A549 (cell line): Measurements from ENCODE around the gene ZPLD1.

Experiments used
- CHD4 ChIP-seq: fragments of 200-600 bp; sonication (generic); IDR thresholded peaks from 2 replicates; pipeline ENCODE4 v1.6.1; 2016; ENCODE audit warnings: antibody characterized with exemption, mild to moderate bottlenecking, borderline replicate concordance
- CTCF ChIP-seq: fragments of >200 bp; sonication (Bioruptor Twin); formaldehyde crosslinking; IDR thresholded peaks from 3 replicates; pipeline ENCODE4 v1.5.1; 2016
- EHF ChIP-seq: fragments of 250-450 bp; sonication (Bioruptor Pico); IDR thresholded peaks from 2 replicates; pipeline ENCODE4 v1.5.0; 2020; ENCODE audit warnings: mild to moderate bottlenecking
- HOXA7 ChIP-seq: fragments of 250-450 bp; sonication (Bioruptor Pico); IDR thresholded peaks from 2 replicates; pipeline ENCODE4 v1.5.0; 2020; ENCODE audit warnings: mild to moderate bottlenecking, moderate library complexity
- POLR2A ChIP-seq: IDR thresholded peaks from 2 replicates; pipeline ENCODE4 v1.6.1; 2012; ENCODE audit warnings: mild to moderate bottlenecking, low read length
- RAD21 ChIP-seq, 2 experiments: fragments of >200 bp in 1 of 2; sonication (Bioruptor Twin) in 1 of 2; formaldehyde crosslinking in 1 of 2; IDR thresholded peaks in 1 of 2; conservative IDR thresholded peaks in 1 of 2; 2 replicates in 1 of 2; 3 replicates in 1 of 2; pipeline ENCODE4 v1.6.1; 2012 to 2018; ENCODE audit warnings: inconsistent platforms in 1 of 2
- RNF2 ChIP-seq: fragments of 200-600 bp; sonication (generic); IDR thresholded peaks from 2 replicates; pipeline ENCODE4 v1.6.1; 2016; ENCODE audit warnings: low read depth, mild to moderate bottlenecking, antibody characterized with exemption, moderate library complexity, borderline replicate concordance

- TF ChIP-seq CTCF, result no peak
- no peak for TF ChIP-seq CHD4
- no peak for TF ChIP-seq HOXA7 (CRISPR knock-in tag)
- TF ChIP-seq RNF2, result no peak
- no peak for TF ChIP-seq POLR2A
- TF ChIP-seq EHF (CRISPR knock-in tag), result no peak
- TF ChIP-seq RAD21 (conservative IDR thresholded peaks at IDR 0.05 in 1 of 2, IDR thresholded peaks at IDR 0.05 in 1 of 2), result no peak
These were observed 12.5 kb downstream of the ZPLD1 start for GRCh38 chr3:102447272-102447671.
